ENCODE results near the gene RPL21.

RPL21 gene

GRCh38 chr13:27233964-27234363 is 17.4 kb upstream of the RPL21 start:
- FAIRE-seq, result no peak
- TF ChIP-seq POLR2A (IDR thresholded peaks at IDR 0.05; ENCODE audit: low read depth, low read length), result no peak
- DNase-seq (ENCODE audit: insufficient read length, low spot score), result no peak

GRCh38 chr13:27236478-27236877 is 14.9 kb upstream of the RPL21 start:
- no peak for TF ChIP-seq POLR2A (IDR thresholded peaks at IDR 0.05; ENCODE audit: low read depth, low read length)

GRCh38 chr13:27242702-27243101 is 8.7 kb upstream of the RPL21 start:
- no peak for FAIRE-seq
- no peak for TF ChIP-seq POLR2A (IDR thresholded peaks at IDR 0.05; ENCODE audit: low read depth, low read length)
- DNase-seq (ENCODE audit: insufficient read length, low spot score), result no peak

More at GRCh38 chr13:27236478-27236877, 14.9 kb upstream of the RPL21 start:
- no peak for DNase-seq (ENCODE audit: insufficient read length, low spot score)
- FAIRE-seq, result no peak

GRCh38 chr13:27245610-27246009 is 5.7 kb upstream of the RPL21 start:
- FAIRE-seq (no peak), DNase-seq (ENCODE audit: insufficient read length, low spot score) (no peak)
- no peak for TF ChIP-seq POLR2A (IDR thresholded peaks at IDR 0.05; ENCODE audit: low read depth, low read length)

GRCh38 chr13:27250833-27251165 is 559 bp upstream of the RPL21 start:
- TF ChIP-seq POLR2A (IDR thresholded peaks at IDR 0.05; ENCODE audit: low read depth, low read length), result no peak
- DNase-seq (ENCODE audit: insufficient read length, low spot score), result no peak
- FAIRE-seq, result no peak

- no peak for DNase-seq (ENCODE audit: insufficient read length, low spot score)
- no peak for TF ChIP-seq POLR2A (IDR thresholded peaks at IDR 0.05; ENCODE audit: low read depth, low read length)
- no peak for FAIRE-seq
Observed at GRCh38 chr13:27252467-27252866, 1.1 kb downstream of the RPL21 start.

GRCh38 chr13:27257233-27257568 is 5.8 kb downstream of the RPL21 start:
- FAIRE-seq (no peak), DNase-seq (ENCODE audit: insufficient read length, low spot score) (no peak)
- no peak for TF ChIP-seq POLR2A (IDR thresholded peaks at IDR 0.05; ENCODE audit: low read depth, low read length)

- no peak for TF ChIP-seq POLR2A (IDR thresholded peaks at IDR 0.05; ENCODE audit: low read depth, low read length)
- peak; percentile 45 for FAIRE-seq
- no peak for DNase-seq (ENCODE audit: insufficient read length, low spot score)
Observed at GRCh38 chr13:27257648-27258253, 6.4 kb downstream of the RPL21 start.

- FAIRE-seq (no peak), DNase-seq (ENCODE audit: insufficient read length, low spot score) (no peak)
- TF ChIP-seq POLR2A (IDR thresholded peaks at IDR 0.05; ENCODE audit: low read depth, low read length), result no peak
Observed at GRCh38 chr13:27258637-27259386, 7.5 kb downstream of the RPL21 start.

- no peak for TF ChIP-seq POLR2A (IDR thresholded peaks at IDR 0.05; ENCODE audit: low read depth, low read length)
- FAIRE-seq (no peak), DNase-seq (ENCODE audit: insufficient read length, low spot score) (no peak)
Observed at GRCh38 chr13:27259831-27260230, 8.5 kb downstream of the RPL21 start.

GRCh38 chr13:27261396-27261795 is 10.0 kb downstream of the RPL21 start:
- DNase-seq (ENCODE audit: insufficient read length, low spot score), result no peak
- FAIRE-seq, result no peak
- no peak for TF ChIP-seq POLR2A (IDR thresholded peaks at IDR 0.05; ENCODE audit: low read depth, low read length)

GRCh38 chr13:27263438-27263837 is 12.1 kb downstream of the RPL21 start:
- DNase-seq (ENCODE audit: insufficient read length, low spot score) (no peak), FAIRE-seq (no peak)
- no peak for TF ChIP-seq POLR2A (IDR thresholded peaks at IDR 0.05; ENCODE audit: low read depth, low read length)

- no peak for TF ChIP-seq POLR2A (IDR thresholded peaks at IDR 0.05; ENCODE audit: low read depth, low read length)
- DNase-seq (ENCODE audit: insufficient read length, low spot score), result no peak
- FAIRE-seq, result no peak
Observed at GRCh38 chr13:27264181-27264580, 12.8 kb downstream of the RPL21 start.

GRCh38 chr13:27264648-27265047 is 13.3 kb downstream of the RPL21 start:
- no peak for FAIRE-seq
- DNase-seq (ENCODE audit: insufficient read length, low spot score), result no peak
- no peak for TF ChIP-seq POLR2A (IDR thresholded peaks at IDR 0.05; ENCODE audit: low read depth, low read length)

GRCh38 chr13:27266917-27267316 is 15.6 kb downstream of the RPL21 start:
- TF ChIP-seq POLR2A (IDR thresholded peaks at IDR 0.05; ENCODE audit: low read depth, low read length), result no peak
- DNase-seq (ENCODE audit: insufficient read length, low spot score) (no peak), FAIRE-seq (no peak)

Data from H54 (cell line).